Measurements from ENCODE around the gene MEF2B.
"Not testable (repeated sequence)": the region's sequence is repeated elsewhere in the genome, so short reads cannot be mapped to it uniquely, and the experiment has no call there.

MEF2B gene

GRCh38 chr19:19155495-19156219 is 14.4 kb downstream of the MEF2B start:
- DNase-seq (ENCODE audit: low spot score), result peak; percentile 95

- DNase-seq (ENCODE audit: low spot score), result peak; percentile 73
These were observed 15.1 kb downstream of the MEF2B start for GRCh38 chr19:19154768-19155494.

GRCh38 chr19:19152668-19153384 is 17.2 kb downstream of the MEF2B start:
- DNase-seq (ENCODE audit: low spot score), result no peak

GRCh38 chr19:19151418-19151817 is 18.6 kb downstream of the MEF2B start:
- no peak for DNase-seq (ENCODE audit: low spot score)

GRCh38 chr19:19149435-19149834 is 20.6 kb downstream of the MEF2B start:
- DNase-seq (ENCODE audit: low spot score), result no peak

- not testable (repeated sequence) for DNase-seq (ENCODE audit: low spot score)
These were observed 21.6 kb downstream of the MEF2B start for GRCh38 chr19:19148504-19148903.

- DNase-seq (ENCODE audit: low spot score), result no peak
These were observed 22.7 kb downstream of the MEF2B start for GRCh38 chr19:19147344-19147743.

GRCh38 chr19:19146865-19147264 is 23.2 kb downstream of the MEF2B start:
- no peak for DNase-seq (ENCODE audit: low spot score)

GRCh38 chr19:19145684-19146608 is 24.1 kb downstream of the MEF2B start:
- DNase-seq (ENCODE audit: low spot score), result peak; percentile 74

- DNase-seq (ENCODE audit: low spot score), result no peak
These were observed 24.8 kb downstream of the MEF2B start for GRCh38 chr19:19145281-19145680.

GRCh38 chr19:19142347-19142746 is 27.7 kb downstream of the MEF2B start:
- DNase-seq (ENCODE audit: low spot score), result no peak

GRCh38 chr19:19140476-19140875 is 29.6 kb downstream of the MEF2B start:
- DNase-seq (ENCODE audit: low spot score), result no peak

GRCh38 chr19:19139876-19140229 is 30.2 kb downstream of the MEF2B start:
- no peak for DNase-seq (ENCODE audit: low spot score)

- DNase-seq (ENCODE audit: low spot score), result peak; percentile 99
These were observed 31.7 kb downstream of the MEF2B start, which contains the start of gene TMEM161A for GRCh38 chr19:19138109-19138981. TSS of gene TMEM161A (minus strand) at chr19:19138478. CDS start at chr19:19138428, 50 bp downstream.

GRCh38 chr19:19137556-19138108 is 32.4 kb downstream of the MEF2B start:
- no peak for DNase-seq (ENCODE audit: low spot score)

GRCh38 chr19:19135713-19136112 is 34.4 kb downstream of the MEF2B start:
- DNase-seq (ENCODE audit: low spot score), result not testable (repeated sequence)

GRCh38 chr19:19134687-19135158 is 35.3 kb downstream of the MEF2B start:
- peak; percentile 76 for DNase-seq (ENCODE audit: low spot score)

- DNase-seq (ENCODE audit: low spot score), result no peak
These were observed 36.1 kb downstream of the MEF2B start for GRCh38 chr19:19133985-19134384.

- DNase-seq (ENCODE audit: low spot score), result no peak
These were observed 37.2 kb downstream of the MEF2B start for GRCh38 chr19:19132912-19133311.

- no peak for DNase-seq (ENCODE audit: low spot score)
These were observed 38.1 kb downstream of the MEF2B start for GRCh38 chr19:19131989-19132388.
